Measurements from ENCODE around the gene TERB2.
"Not testable (repeated sequence)": the region's sequence is repeated elsewhere in the genome, so short reads cannot be mapped to it uniquely, and the experiment has no call there.

The TERB2 gene

GRCh38 chr15:44956388-44956787 lies at the start of gene TERB2:
TERB2 (plus strand) TSS chr15:44956687; CDS start chr15:44956719, 32 bp downstream.
- DNase-seq: no peak

- no peak for DNase-seq
These were observed 47.1 kb upstream of the TERB2 start for GRCh38 chr15:44909423-44909822.

- DNase-seq: no peak
These were observed 45.4 kb upstream of the TERB2 start for GRCh38 chr15:44910981-44911625.

- not testable (repeated sequence) for DNase-seq
These were observed 44.3 kb upstream of the TERB2 start for GRCh38 chr15:44912186-44912585.

- DNase-seq: not testable (repeated sequence)
These were observed 43.5 kb upstream of the TERB2 start for GRCh38 chr15:44912974-44913448.

- no peak for DNase-seq
These were observed 38.4 kb upstream of the TERB2 start for GRCh38 chr15:44918136-44918535.

GRCh38 chr15:44928658-44929057 lies 27.8 kb upstream of the TERB2 start:
- not testable (repeated sequence) for DNase-seq

GRCh38 chr15:44930283-44930682 lies 26.2 kb upstream of the TERB2 start:
- DNase-seq: not testable (repeated sequence)

- not testable (repeated sequence) for DNase-seq
These were observed 1.8 kb downstream of the TERB2 start for GRCh38 chr15:44958302-44958701.

GRCh38 chr15:44968475-44968874 lies 12.0 kb downstream of the TERB2 start:
- no peak for DNase-seq

GRCh38 chr15:44971036-44971435 lies 14.5 kb downstream of the TERB2 start:
- DNase-seq: no peak

- DNase-seq: not testable (repeated sequence)
These were observed 19.7 kb downstream of the TERB2 start for GRCh38 chr15:44976183-44976582.

- not testable (repeated sequence) for DNase-seq
These were observed 21.3 kb downstream of the TERB2 start for GRCh38 chr15:44977781-44978180.

- DNase-seq: not testable (repeated sequence)
These were observed 23.3 kb downstream of the TERB2 start for GRCh38 chr15:44979617-44980339.

GRCh38 chr15:44984144-44984543 lies 27.7 kb downstream of the TERB2 start:
- DNase-seq: not testable (repeated sequence)

GRCh38 chr15:44986346-44987055 lies 30.0 kb downstream of the TERB2 start:
- not testable (repeated sequence) for DNase-seq

GRCh38 chr15:44987711-44988110 lies 31.2 kb downstream of the TERB2 start:
- DNase-seq: peak; percentile 5

GRCh38 chr15:44988184-44988869 lies 31.8 kb downstream of the TERB2 start:
- DNase-seq: not testable (repeated sequence)

GRCh38 chr15:44988870-44989219 lies 32.4 kb downstream of the TERB2 start:
- not testable (repeated sequence) for DNase-seq

- DNase-seq: not testable (repeated sequence)
These were observed 41.1 kb downstream of the TERB2 start for GRCh38 chr15:44997632-44998031.

- DNase-seq: no peak
These were observed 42.6 kb downstream of the TERB2 start for GRCh38 chr15:44999105-44999504.

- DNase-seq: not testable (repeated sequence)
These were observed 44.7 kb downstream of the TERB2 start for GRCh38 chr15:45001180-45001579.
